GM18520 (cell line): Measurements from ENCODE around the gene TRAK2.

Experiments
- ATAC-seq: cut with Tn5 transposase; IDR thresholded peaks from one replicate; pipeline ENCODE4 v1.9.1; 2021; ENCODE audit not compliant: unreplicated experiment

Gene TRAK2

GRCh38 chr2:201362396-201362795 lies 88.9 kb downstream of the TRAK2 start:
- no peak for ATAC-seq

GRCh38 chr2:201361078-201361733 lies 90.1 kb downstream of the TRAK2 start:
- no peak for ATAC-seq

- no peak for ATAC-seq
Observed at GRCh38 chr2:201360256-201360655, 91.0 kb downstream of the TRAK2 start.

- ATAC-seq: no peak
Observed at GRCh38 chr2:201358684-201359083, 92.6 kb downstream of the TRAK2 start.

GRCh38 chr2:201357221-201357620 lies 94.0 kb downstream of the TRAK2 start, which contains the start of gene FLACC1:
TSS of gene FLACC1 (minus strand) at chr2:201357345. CDS start at chr2:201351404, 5,941 bp downstream.
- ATAC-seq: no peak

- no peak for ATAC-seq
Observed at GRCh38 chr2:201353116-201353515, 98.1 kb downstream of the TRAK2 start.

GRCh38 chr2:201350879-201351278 lies 100.4 kb downstream of the TRAK2 start:
- ATAC-seq: no peak

GRCh38 chr2:201349601-201350000 lies 101.7 kb downstream of the TRAK2 start:
- no peak for ATAC-seq

GRCh38 chr2:201348758-201349157 lies 102.5 kb downstream of the TRAK2 start:
- ATAC-seq: no peak

- no peak for ATAC-seq
Observed at GRCh38 chr2:201347138-201347537, 104.1 kb downstream of the TRAK2 start.

GRCh38 chr2:201345625-201346213 lies 105.5 kb downstream of the TRAK2 start:
- ATAC-seq: no peak

GRCh38 chr2:201344663-201345366 lies 106.4 kb downstream of the TRAK2 start:
- no peak for ATAC-seq

GRCh38 chr2:201343559-201343958 lies 107.7 kb downstream of the TRAK2 start:
- ATAC-seq: no peak

GRCh38 chr2:201342923-201343322 lies 108.3 kb downstream of the TRAK2 start:
- ATAC-seq: no peak

GRCh38 chr2:201329409-201329808 lies 121.8 kb downstream of the TRAK2 start:
- ATAC-seq: no peak

GRCh38 chr2:201327678-201328077 lies 123.6 kb downstream of the TRAK2 start:
- ATAC-seq: no peak
